Measurements from ENCODE around the gene ARHGAP5.
"Not testable (repeated sequence)": the region's sequence is repeated elsewhere in the genome, so short reads cannot be mapped to it uniquely, and the experiment has no call there.

Gene ARHGAP5

DNA sequence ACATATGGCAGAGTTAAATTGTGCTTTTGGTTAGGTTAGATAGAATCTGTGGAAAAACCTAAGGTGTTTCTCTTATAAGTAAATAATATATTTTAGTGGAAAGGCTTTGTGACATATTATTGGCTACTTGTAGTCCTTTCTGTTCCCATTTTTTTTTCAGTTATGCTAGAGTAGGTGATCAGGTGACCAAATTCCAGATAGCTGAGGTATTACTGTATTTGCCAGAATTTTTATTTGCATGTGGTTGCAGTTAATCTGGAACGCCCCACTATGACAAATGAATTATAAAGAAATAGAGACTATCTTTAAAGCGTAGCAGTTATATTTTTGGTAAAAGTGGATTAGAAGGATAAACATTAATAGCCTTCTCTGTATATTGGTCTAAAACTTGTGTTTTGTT, 52.0 kb downstream of the ARHGAP5 start:
- TF ChIP-seq, protein P1, sequence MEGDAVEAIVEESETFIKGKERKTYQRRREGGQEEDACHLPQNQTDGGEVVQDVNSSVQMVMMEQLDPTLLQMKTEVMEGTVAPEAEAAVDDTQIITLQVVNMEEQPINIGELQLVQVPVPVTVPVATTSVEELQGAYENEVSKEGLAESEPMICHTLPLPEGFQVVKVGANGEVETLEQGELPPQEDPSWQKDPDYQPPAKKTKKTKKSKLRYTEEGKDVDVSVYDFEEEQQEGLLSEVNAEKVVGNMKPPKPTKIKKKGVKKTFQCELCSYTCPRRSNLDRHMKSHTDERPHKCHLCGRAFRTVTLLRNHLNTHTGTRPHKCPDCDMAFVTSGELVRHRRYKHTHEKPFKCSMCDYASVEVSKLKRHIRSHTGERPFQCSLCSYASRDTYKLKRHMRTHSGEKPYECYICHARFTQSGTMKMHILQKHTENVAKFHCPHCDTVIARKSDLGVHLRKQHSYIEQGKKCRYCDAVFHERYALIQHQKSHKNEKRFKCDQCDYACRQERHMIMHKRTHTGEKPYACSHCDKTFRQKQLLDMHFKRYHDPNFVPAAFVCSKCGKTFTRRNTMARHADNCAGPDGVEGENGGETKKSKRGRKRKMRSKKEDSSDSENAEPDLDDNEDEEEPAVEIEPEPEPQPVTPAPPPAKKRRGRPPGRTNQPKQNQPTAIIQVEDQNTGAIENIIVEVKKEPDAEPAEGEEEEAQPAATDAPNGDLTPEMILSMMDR (IDR thresholded peaks at IDR 0.05) = no peak
- Histone ChIP-seq H3K27ac (no peak overlapping the region), H3K36me3 (peaks cover 0 to 10% (median 9%) of the 10 kb centered on the region in 3 donors), H3K4me1 (peaks cover 0 to 25% (median 11%) of the 10 kb centered on the region in 4 donors), H3K27me3 (no peaks in the 10 kb centered on the region), H3K4me3 (no peak overlapping the region), H3K9me3 (no peaks in the 10 kb centered on the region)
- no peak for DNase-seq
- intact Hi-C loops (cut with DNase I; ENCODE audit: low total_unique reads) = no loop called here

- intact Hi-C loops (cut with DNase I; ENCODE audit: low total_unique reads); DNase-seq; H3K9me3 ChIP-seq; H3K27me3 ChIP-seq; H3K4me3 ChIP-seq; H3K27ac ChIP-seq: not testable (repeated sequence)
- Histone ChIP-seq H3K36me3 (peaks cover 0 to 15% (median 14%) of the 10 kb centered on the region in 3 donors), H3K4me1 (peaks cover 0 to 27% (median 9%) of the 10 kb centered on the region in 4 donors)
Measured at GRCh38 chr14:32131689-32132088, 54.6 kb downstream of the ARHGAP5 start.

GRCh38 chr14:32134448-32135097, 57.5 kb downstream of the ARHGAP5 start:
- no peaks in the 10 kb centered on the region for H3K27me3 ChIP-seq

DNA sequence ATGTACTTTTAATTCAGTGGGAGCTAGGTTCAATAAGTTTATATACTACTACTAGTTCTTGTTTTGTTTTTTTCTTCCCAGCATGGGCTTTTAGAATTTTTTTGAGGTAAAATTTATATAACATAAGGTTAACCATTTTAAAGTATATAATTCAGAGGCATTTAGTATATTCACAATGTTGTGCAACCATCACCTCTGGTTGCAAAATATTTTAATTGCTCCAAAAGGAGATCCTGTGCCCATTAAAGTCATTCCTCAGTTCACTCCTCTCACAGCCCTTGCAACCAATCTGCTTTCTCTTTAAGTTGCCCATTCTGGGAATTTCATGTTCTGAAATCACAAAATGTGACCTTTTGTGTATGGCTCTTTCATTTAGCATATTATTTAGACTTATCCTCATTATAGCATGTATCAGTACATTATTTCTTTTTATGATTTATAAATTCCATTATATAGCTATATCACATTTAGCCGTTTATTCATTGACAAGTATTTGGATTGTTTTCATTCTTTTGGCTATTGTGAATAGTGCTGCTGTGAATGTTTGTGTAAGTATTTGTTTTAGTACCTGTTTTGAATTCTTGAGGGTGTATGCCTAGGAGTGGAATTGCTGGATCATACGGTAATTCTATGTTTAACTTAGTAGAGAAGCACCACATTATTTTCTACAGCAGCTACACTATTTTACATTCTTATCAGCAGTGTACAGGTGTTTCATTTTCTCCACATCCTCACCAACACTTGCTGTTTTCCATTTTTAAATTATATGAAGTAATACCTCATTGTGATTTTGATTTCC, 59.1 kb downstream of the ARHGAP5 start:
- Histone ChIP-seq H3K4me3 (no peak overlapping the region), H3K9me3 (peaks cover 0 to 16% (median 13%) of the 10 kb centered on the region in 3 donors), H3K27ac (no peak overlapping the region), H3K4me1 (peaks cover 0 to 5% (median 2%) of the 10 kb centered on the region in 4 donors), H3K27me3 (no peaks in the 10 kb centered on the region), H3K36me3 (peaks cover 20 to 28% (median 20%) of the 10 kb centered on the region in 3 donors)
- TF ChIP-seq, protein P1 (IDR thresholded peaks at IDR 0.05) = no peak
- intact Hi-C loops (cut with DNase I; ENCODE audit: low total_unique reads) = no loop called here
- no peak for DNase-seq

More at GRCh38 chr14:32134448-32135097, 57.5 kb downstream of the ARHGAP5 start:
- H3K36me3 ChIP-seq = peaks cover 20 to 24% (median 20%) of the 10 kb centered on the region in 3 donors
- no peak overlapping the region for H3K27ac ChIP-seq
- intact Hi-C loops (cut with DNase I; ENCODE audit: low total_unique reads) = no loop called here
- TF ChIP-seq, protein P1 (IDR thresholded peaks at IDR 0.05) = no peak
- peaks cover 0 to 13% (median 4%) of the 10 kb centered on the region in 4 donors for H3K4me1 ChIP-seq
- DNase-seq = no peak
- no peak overlapping the region for H3K4me3 ChIP-seq
- H3K9me3 ChIP-seq = peaks cover 0 to 16% (median 13%) of the 10 kb centered on the region in 3 donors

DNA sequence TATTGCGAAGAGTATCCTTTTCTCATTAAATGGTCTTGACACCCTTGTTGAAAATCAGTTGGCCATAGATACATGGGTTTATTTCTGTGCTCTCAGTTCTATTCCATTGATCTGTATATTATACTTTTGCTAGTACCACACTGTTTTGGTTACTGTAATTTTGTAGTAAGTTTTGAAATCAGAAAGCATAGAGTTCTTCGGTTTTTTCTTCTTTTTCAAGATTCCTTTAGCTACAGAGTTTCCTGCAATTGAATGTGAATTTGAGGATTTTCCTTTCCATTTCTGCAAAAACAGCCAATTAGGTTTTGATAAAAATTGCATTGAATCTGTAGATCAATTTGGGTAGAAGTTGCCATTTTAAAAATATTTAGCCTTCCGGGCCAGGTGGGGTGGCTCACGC, 60.2 kb downstream of the ARHGAP5 start:
- H3K27me3 ChIP-seq = no peaks in the 10 kb centered on the region
- DNase-seq = no peak
- intact Hi-C loops (cut with DNase I; ENCODE audit: low total_unique reads) = no loop called here
- peaks cover 0 to 16% (median 13%) of the 10 kb centered on the region in 3 donors for H3K9me3 ChIP-seq
- TF ChIP-seq, protein P1 (IDR thresholded peaks at IDR 0.05) = no peak
- no peak overlapping the region for H3K27ac ChIP-seq
- H3K4me3 ChIP-seq = no peak overlapping the region
- peaks cover 20 to 30% (median 20%) of the 10 kb centered on the region in 3 donors for H3K36me3 ChIP-seq
- peaks cover 0 to 5% (median 2%) of the 10 kb centered on the region in 4 donors for H3K4me1 ChIP-seq

DNA sequence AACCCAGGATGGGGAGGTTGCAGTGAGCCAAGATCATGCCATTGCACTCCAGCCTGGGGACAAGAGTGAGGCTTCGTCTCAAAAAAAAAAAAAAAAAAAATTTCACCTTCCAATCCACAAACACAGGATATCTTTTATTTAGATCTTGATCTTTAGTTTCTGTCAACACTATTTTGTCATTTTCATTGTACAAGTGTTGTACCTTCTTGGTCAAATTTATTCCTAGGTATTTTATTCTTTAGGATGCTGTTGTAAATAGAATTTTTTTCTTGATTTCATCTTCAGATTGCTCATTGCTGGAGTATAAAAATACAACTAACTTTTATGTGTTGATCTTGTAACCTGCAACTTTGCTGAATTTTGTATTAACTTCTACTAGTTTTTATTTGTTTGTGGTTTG, 60.8 kb downstream of the ARHGAP5 start:
- H3K4me3 ChIP-seq = no peak overlapping the region
- no peaks in the 10 kb centered on the region for H3K27me3 ChIP-seq
- intact Hi-C loops (cut with DNase I; ENCODE audit: low total_unique reads) = no loop called here
- H3K4me1 ChIP-seq = peaks cover 0 to 5% (median 2%) of the 10 kb centered on the region in 4 donors
- TF ChIP-seq, protein P1 (IDR thresholded peaks at IDR 0.05) = no peak
- DNase-seq = no peak
- peaks cover 0 to 16% (median 13%) of the 10 kb centered on the region in 3 donors for H3K9me3 ChIP-seq
- no peak overlapping the region for H3K27ac ChIP-seq
- H3K36me3 ChIP-seq = peaks cover 20 to 30% (median 20%) of the 10 kb centered on the region in 3 donors

Measured in tibial artery (tissue), 4 donors.